Retina (tissue), 1 donor: ENCODE measurements around the gene SAMD1.
A peak's percentile ranks its signal among the peaks of the same experiment; 100 is the strongest.

Source experiments
- DNase-seq: peaks from one replicate; pipeline ENCODE4 v3.0.0-alpha.2; 2016

Gene SAMD1

DNA sequence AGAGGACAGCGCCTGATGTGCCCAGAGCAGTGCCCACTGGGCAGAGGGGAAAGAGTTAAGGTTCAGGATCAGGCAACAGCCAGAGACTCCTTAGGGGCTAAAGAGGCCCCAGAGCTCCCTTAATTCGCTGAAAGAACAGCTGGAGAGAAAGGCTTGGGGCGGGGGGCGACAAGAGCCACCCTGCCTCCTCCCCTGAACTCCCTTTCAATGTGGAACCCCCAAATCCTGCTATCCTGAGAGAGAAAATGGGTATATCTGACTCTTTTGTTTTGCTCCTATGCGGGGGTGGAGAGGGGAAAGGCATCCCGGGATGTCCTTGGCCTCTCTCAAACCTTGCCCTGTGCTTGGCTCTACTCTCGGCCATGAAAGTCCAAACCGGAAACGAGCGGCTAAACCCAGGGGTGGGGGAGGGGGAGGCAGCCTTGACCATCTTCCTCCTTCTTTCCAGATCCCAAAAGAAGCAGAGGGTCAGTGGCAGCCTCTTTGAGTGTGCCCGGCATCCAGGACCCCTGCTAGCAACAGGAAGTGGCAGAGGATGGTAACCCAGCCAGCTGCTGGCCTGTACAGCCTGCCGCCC lies 22.3 kb upstream of the SAMD1 start:
- no peak for DNase-seq

GRCh38 chr19:14112051-14112808 lies 21.7 kb upstream of the SAMD1 start:
- no peak for DNase-seq

DNA sequence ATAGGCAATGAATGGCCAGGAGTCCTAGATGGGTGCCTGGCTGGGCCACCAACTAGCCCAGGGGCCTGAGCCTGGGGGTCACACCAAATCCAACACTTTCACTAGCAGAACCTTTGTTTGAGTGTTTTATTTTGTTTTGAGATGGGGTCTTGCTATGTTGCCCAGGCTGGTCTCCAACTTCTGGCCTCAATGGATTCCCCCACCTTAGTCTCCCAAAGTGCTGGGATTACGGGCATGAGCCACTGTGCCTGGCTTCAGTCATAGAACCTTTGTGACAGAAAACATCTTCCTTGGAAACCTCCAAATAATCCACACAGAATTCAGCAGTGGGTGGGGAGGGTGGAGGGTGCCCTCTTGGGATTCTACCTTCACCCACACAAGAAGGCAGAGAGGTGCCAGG lies 20.9 kb upstream of the SAMD1 start:
- no peak for DNase-seq

- no peak for DNase-seq
These were observed 20.1 kb upstream of the SAMD1 start for GRCh38 chr19:14110650-14111049.

DNA sequence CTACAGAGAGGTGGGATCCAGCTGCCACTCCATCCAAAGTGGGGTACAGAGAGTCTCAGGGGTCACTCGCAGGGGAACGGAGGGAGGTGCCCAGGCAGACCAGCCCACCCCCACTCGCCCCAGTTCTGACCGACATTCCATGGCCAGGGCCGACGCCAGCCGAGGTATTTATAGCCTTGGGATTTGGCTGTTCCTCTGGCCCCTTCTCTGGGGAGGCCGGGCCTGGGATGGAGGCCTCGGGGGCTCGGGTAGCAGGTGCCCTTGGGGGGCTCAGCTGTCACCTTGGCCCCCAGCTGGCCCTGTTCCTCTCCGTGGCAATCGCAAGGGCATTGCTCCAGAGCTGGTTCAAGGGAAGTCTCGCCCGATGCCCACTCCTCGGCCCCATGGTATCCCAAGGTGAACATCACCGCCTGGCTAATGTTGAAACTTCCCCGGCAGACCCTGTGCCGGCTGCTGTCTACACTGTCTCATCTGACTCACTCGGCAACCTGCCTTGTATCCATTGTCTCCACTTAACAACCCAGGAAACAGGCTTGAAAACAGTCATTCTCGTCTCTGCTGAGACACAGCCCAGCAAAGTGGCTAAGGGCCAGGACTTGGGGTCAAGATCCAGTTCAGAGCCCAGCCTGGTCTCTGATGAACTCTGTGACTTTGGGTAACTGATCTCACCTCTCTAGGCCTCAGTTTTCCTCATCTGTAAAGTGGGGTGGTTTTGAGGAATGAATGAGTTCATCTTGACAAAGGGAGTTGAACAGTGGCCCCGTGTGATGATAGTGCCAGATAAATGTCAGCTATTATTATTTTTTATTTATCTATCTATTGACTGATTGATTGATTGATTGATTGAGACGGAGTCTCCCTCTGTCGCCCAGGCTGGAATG lies 17.3 kb upstream of the SAMD1 start:
- no peak for DNase-seq

- no peak for DNase-seq
These were observed 16.3 kb upstream of the SAMD1 start for GRCh38 chr19:14106840-14107239.

- DNase-seq = no peak
These were observed 15.1 kb upstream of the SAMD1 start for GRCh38 chr19:14105680-14106079.

DNA sequence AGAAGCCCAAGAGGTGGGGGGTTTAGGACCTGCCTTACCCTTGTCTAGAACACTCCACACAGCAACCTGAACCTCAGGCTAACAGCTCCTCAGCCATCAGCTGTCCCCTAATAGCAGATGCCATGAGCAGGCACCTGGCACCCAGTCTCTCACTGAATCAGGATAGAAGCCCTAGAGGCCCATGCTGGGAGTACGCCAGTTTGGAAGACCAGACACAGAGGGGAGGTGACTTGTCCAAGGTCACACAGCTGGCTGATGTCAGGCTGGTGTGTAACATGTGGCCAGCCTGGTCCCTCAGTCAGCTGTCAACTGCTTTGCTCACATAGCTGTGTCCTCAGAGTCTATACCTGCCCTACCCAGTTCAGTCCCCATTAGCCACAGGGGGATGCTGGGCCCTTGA lies 12.8 kb upstream of the SAMD1 start:
- DNase-seq = no peak

GRCh38 chr19:14102756-14103155 lies 12.2 kb upstream of the SAMD1 start:
- no peak for DNase-seq

- no peak for DNase-seq
These were observed 11.6 kb upstream of the SAMD1 start for GRCh38 chr19:14102102-14102696.

GRCh38 chr19:14101003-14101545 lies 10.5 kb upstream of the SAMD1 start:
- DNase-seq = no peak

DNA sequence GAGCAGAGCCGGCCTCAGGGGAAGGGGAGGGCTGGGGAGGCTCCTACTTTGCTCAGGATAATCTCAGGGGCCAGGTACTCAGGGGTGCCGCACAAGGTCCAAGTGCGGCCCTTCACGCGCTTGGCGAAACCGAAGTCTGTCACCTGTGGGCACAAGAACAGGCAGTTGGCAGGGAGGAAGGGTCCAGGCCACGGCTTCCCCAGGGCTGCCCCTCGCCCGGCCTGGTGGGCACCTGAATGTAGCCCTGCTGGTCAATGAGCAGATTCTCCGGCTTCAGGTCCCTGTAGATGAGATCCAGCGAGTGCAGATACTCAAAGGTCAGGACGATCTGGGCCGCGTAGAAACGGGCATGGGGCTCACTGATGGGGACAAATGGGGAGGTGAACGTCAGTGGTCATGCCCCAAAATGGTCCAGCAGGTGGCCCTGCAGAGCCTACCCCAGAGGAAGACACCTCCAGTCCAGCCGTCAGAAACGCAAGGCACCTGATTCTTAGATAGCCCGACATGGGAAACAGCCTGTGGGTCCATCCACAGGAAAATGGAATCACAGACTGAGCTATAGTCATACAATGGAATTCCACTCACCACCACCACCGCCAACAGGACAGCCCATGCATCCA lies 7.1 kb upstream of the SAMD1 start:
- no peak for DNase-seq

- DNase-seq = no peak
These were observed 5.9 kb upstream of the SAMD1 start for GRCh38 chr19:14096272-14096992.

- DNase-seq = no peak
These were observed 4.3 kb upstream of the SAMD1 start for GRCh38 chr19:14094854-14095253.

- DNase-seq = no peak
These were observed 2.7 kb upstream of the SAMD1 start for GRCh38 chr19:14093117-14093823.

GRCh38 chr19:14091813-14092462 lies 1.4 kb upstream of the SAMD1 start:
- DNase-seq = no peak

GRCh38 chr19:14091081-14091812 lies 696 bp upstream of the SAMD1 start:
- peak; percentile 81 for DNase-seq

DNA sequence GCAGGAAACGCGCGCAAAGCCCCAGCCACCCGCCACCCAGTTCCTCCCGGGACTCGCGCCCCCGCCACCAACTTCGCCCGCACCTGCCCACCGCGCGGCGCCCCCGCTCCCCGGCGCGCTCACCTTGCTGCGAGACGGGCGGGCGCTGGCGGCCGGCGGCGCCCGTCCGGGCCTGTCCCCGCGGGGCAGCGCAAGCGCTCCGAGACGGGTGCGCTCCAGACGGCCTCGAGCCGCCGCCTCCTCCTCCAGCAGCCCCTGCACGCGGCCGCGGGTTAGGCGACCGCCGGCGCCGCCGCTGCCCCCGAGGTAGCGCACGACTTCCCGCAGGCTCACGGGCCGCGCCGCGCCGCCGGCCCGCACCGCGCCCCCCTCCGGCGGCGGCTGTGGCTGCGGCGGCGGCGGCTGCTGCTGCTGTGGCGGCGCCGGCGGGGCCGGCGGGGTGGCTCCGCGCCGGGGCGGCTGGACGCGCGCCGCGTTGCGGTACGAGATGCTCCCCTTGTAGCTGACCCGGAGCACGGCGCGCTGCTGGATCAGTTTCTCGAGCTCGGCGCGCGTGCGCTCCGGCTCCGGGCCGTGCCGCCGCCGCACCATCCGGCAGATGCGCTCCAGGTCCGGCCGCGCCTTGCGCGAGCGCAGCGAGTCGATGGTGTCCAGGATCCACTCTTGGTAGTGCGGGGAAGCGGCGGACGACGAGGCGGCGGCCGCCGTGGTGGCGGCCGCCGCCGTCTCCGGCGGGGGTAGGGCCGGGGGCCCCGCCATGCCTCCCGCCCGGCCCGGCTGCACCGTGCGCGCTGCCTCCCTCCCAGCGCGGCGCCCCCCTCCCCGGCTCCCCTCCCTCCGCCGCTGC lies 666 bp downstream of the SAMD1 start:
- peak; percentile 56 for DNase-seq

GRCh38 chr19:14089412-14089661 lies 1.2 kb downstream of the SAMD1 start:
- no peak for DNase-seq
